Measurements from ENCODE around the gene ZC2HC1B.

GRCh38 chr6:143840595-143841265, 23.5 kb upstream of the ZC2HC1B start:
- no peak for TF ChIP-seq CTCF (IDR thresholded peaks at IDR 0.05)
- TF ChIP-seq POLR2A (IDR thresholded peaks at IDR 0.05) = no peak
